Rectal smooth muscle tissue (tissue), 1 donor: ENCODE measurements around the gene PCCA.
"Not testable (repeated sequence)": the region's sequence is repeated elsewhere in the genome, so short reads cannot be mapped to it uniquely, and the experiment has no call there.

Experiments used
- H3K27ac ChIP-seq: one replicate; pipeline ENCODE4 v1.7.0; 2013; ENCODE audit warnings: low read depth, low read length, inconsistent platforms
- H3K27me3 ChIP-seq: one replicate; pipeline ENCODE4 v1.7.0; 2013; ENCODE audit warnings: low read length; ENCODE audit not compliant: control insufficient read depth, insufficient read depth
- H3K36me3 ChIP-seq: one replicate; pipeline ENCODE4 v1.7.0; 2013; ENCODE audit warnings: low read length; ENCODE audit not compliant: control insufficient read depth, insufficient read depth
- H3K4me1 ChIP-seq: one replicate; pipeline ENCODE4 v1.7.0; 2013; ENCODE audit warnings: low read length; ENCODE audit not compliant: control insufficient read depth, insufficient read depth
- H3K4me3 ChIP-seq: one replicate; pipeline ENCODE4 v1.7.0; 2013; ENCODE audit warnings: low read length
- H3K9ac ChIP-seq: one replicate; pipeline ENCODE4 v1.7.0; 2013; ENCODE audit warnings: low read length

The PCCA gene

GRCh38 chr13:100314132-100314910, 225.4 kb downstream of the PCCA start:
- Histone ChIP-seq H3K4me3 (no peak overlapping the region), H3K9ac (no peak overlapping the region), H3K4me1 (no peaks in the 10 kb centered on the region), H3K36me3 (peaks cover 2% of the 10 kb centered on the region), H3K27me3 (no peaks in the 10 kb centered on the region), H3K27ac (no peak overlapping the region)

- no peaks in the 10 kb centered on the region for H3K4me1 ChIP-seq
- peaks cover 2% of the 10 kb centered on the region for H3K36me3 ChIP-seq
- H3K27me3 ChIP-seq, result no peaks in the 10 kb centered on the region
- H3K4me3 ChIP-seq, result no peak overlapping the region
- H3K27ac ChIP-seq, result no peak overlapping the region
- no peak overlapping the region for H3K9ac ChIP-seq
These were observed 226.6 kb downstream of the PCCA start for GRCh38 chr13:100315522-100315921.

DNA sequence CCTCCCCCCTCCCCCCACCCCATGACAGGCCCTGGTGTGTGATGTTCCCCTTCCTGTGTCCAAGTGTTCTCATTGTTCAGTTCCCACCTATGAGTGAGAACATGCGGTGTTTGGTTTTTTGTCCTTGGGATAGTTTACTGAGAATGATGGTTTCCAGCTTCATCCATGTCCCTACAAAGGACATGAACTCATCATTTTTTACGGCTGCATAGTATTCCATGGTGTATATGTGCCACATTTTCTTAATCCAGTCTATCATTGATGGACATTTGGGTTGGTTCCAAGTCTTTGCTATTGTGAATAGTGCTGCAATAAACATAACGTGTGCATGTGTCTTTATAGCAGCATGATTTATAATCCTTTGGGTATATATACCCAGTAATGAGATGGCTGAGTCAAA, 229.6 kb downstream of the PCCA start:
- H3K4me1 ChIP-seq, result not testable (repeated sequence)

GRCh38 chr13:100323937-100324336, 235.0 kb downstream of the PCCA start:
- Histone ChIP-seq H3K9ac (no peak overlapping the region), H3K27ac (no peak overlapping the region), H3K4me1 (no peaks in the 10 kb centered on the region), H3K27me3 (no peaks in the 10 kb centered on the region), H3K36me3 (peaks cover 2% of the 10 kb centered on the region), H3K4me3 (no peak overlapping the region)

More for the DNA sequence above, 229.6 kb downstream of the PCCA start:
- H3K36me3 ChIP-seq, H3K9ac ChIP-seq, H3K27me3 ChIP-seq, H3K27ac ChIP-seq, H3K4me3 ChIP-seq: not testable (repeated sequence)

- H3K4me3 ChIP-seq, result no peak overlapping the region
- no peaks in the 10 kb centered on the region for H3K27me3 ChIP-seq
- peaks cover 2% of the 10 kb centered on the region for H3K36me3 ChIP-seq
- no peak overlapping the region for H3K27ac ChIP-seq
- no peaks in the 10 kb centered on the region for H3K4me1 ChIP-seq
- no peak overlapping the region for H3K9ac ChIP-seq
These were observed 241.8 kb downstream of the PCCA start for GRCh38 chr13:100330662-100331061.

GRCh38 chr13:100333141-100333540, 244.2 kb downstream of the PCCA start:
- Histone ChIP-seq H3K36me3 (no peaks in the 10 kb centered on the region), H3K4me3 (no peak overlapping the region)

GRCh38 chr13:100334214-100334613, 245.3 kb downstream of the PCCA start:
- Histone ChIP-seq H3K27ac (no peak overlapping the region), H3K9ac (no peak overlapping the region), H3K27me3 (no peaks in the 10 kb centered on the region), H3K36me3 (no peaks in the 10 kb centered on the region), H3K4me1 (no peaks in the 10 kb centered on the region), H3K4me3 (no peak overlapping the region)

More at GRCh38 chr13:100333141-100333540, 244.2 kb downstream of the PCCA start:
- H3K4me1 ChIP-seq, result no peaks in the 10 kb centered on the region
- H3K27me3 ChIP-seq, result no peaks in the 10 kb centered on the region
- H3K27ac ChIP-seq, result no peak overlapping the region
- H3K9ac ChIP-seq, result no peak overlapping the region

- Histone ChIP-seq H3K4me3 (no peak overlapping the region), H3K27ac (no peak overlapping the region), H3K27me3 (no peaks in the 10 kb centered on the region), H3K9ac (no peak overlapping the region), H3K36me3 (no peaks in the 10 kb centered on the region), H3K4me1 (no peaks in the 10 kb centered on the region)
These were observed 248.1 kb downstream of the PCCA start for GRCh38 chr13:100336795-100337516.

DNA sequence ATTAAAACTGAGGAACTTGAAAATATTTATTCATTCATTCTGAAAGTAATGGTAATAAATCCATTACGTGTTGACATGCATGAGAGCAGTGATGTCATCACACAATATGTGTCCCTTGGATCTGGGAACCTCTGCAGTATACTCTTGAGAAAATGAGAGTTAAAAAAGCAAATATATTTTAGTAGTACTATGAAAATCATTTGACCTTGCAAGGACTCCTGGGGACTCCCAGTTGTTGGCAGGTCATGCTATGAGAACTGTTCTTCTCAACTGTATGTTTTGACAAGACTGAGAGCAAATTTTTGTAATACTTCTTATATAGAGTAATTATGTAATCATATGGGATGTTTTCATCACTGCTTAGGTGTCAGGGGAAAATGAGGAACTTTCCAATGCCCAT, 249.4 kb downstream of the PCCA start:
- Histone ChIP-seq H3K9ac (no peak overlapping the region), H3K4me1 (no peaks in the 10 kb centered on the region), H3K27me3 (no peaks in the 10 kb centered on the region), H3K27ac (no peak overlapping the region), H3K4me3 (no peak overlapping the region), H3K36me3 (no peaks in the 10 kb centered on the region)

DNA sequence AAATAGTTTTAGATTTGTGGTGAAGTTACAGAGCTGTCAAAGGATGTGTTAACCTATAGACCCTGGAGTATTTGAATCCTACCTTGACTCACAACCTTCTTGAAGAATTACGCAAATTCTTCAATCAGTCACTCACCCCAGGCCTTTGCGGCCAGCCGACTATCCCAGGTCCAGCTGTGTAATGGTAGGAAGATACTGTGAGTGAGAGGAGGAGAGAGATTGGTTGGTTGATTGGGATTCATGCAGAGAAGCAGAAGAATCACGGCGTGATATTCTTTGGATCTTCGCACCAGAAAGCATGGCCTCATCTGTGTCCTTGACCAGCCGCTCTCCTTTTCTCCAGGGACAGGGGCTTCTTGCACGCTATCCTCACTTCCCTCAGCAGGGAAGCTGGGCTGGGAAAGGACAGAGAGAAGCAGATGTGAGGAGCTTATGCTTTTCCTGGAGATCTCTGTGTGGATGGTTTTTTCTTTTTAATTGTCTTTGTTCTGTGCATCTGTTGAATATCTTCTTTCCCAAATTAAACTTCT, 250.6 kb downstream of the PCCA start:
- no peak overlapping the region for H3K4me3 ChIP-seq
- no peaks in the 10 kb centered on the region for H3K36me3 ChIP-seq
- no peaks in the 10 kb centered on the region for H3K4me1 ChIP-seq
- H3K27me3 ChIP-seq, result no peaks in the 10 kb centered on the region
- H3K9ac ChIP-seq, result no peak overlapping the region
- H3K27ac ChIP-seq, result no peak overlapping the region

GRCh38 chr13:100340865-100341264, 252.0 kb downstream of the PCCA start:
- Histone ChIP-seq H3K4me1 (no peaks in the 10 kb centered on the region), H3K9ac (no peak overlapping the region), H3K27ac (no peak overlapping the region), H3K27me3 (no peaks in the 10 kb centered on the region), H3K36me3 (no peaks in the 10 kb centered on the region), H3K4me3 (no peak overlapping the region)

GRCh38 chr13:100341327-100341726, 252.4 kb downstream of the PCCA start:
- Histone ChIP-seq H3K27me3 (no peaks in the 10 kb centered on the region), H3K9ac (no peak overlapping the region), H3K36me3 (no peaks in the 10 kb centered on the region), H3K4me1 (no peaks in the 10 kb centered on the region), H3K27ac (no peak overlapping the region), H3K4me3 (no peak overlapping the region)
